Hepatocyte (in vitro differentiated cells): Measurements from ENCODE around the gene RPL14. TPM values are rescaled to one million over a fixed set of nuclear protein-coding genes. Genes with fewer than 3 reads are reported as not detected.

ENCODE experiments used
- DNase-seq: peaks from one replicate; pipeline ENCODE4 v3.0.0-alpha.2; 2016; ENCODE audit warnings: low spot score
- H2AFZ ChIP-seq: fragments of 200-600 bp; sonication (generic); 2 replicates; pipeline ENCODE4 v1.6.0; 2016; ENCODE audit warnings: antibody characterized with exemption, mild to moderate bottlenecking
- H3K27ac ChIP-seq: fragments of 200-600 bp; sonication (generic); 2 replicates; pipeline ENCODE4 v1.5.1; 2016; ENCODE audit warnings: mild to moderate bottlenecking
- H3K27me3 ChIP-seq: fragments of 200-600 bp; sonication (generic); 2 replicates; pipeline ENCODE4 v1.6.1; 2016
- H3K36me3 ChIP-seq: fragments of 200-600 bp; sonication (generic); replicated peaks from 2 replicates; pipeline ENCODE4 v1.5.1; 2016; ENCODE audit warnings: low read depth; ENCODE audit not compliant: insufficient read depth
- H3K4me1 ChIP-seq: fragments of 200-600 bp; sonication (generic); 2 replicates; pipeline ENCODE4 v1.5.1; 2016; ENCODE audit warnings: mild to moderate bottlenecking, moderate library complexity; ENCODE audit not compliant: insufficient read depth
- H3K4me2 ChIP-seq: fragments of 200-600 bp; sonication (generic); 2 replicates; pipeline ENCODE4 v1.6.0; 2016
- H3K4me3 ChIP-seq: fragments of 200-600 bp; sonication (generic); 2 replicates; pipeline ENCODE4 v1.5.1; 2016; ENCODE audit warnings: mild to moderate bottlenecking
- H3K79me2 ChIP-seq: fragments of 200-600 bp; sonication (generic); 2 replicates; pipeline ENCODE4 v1.6.0; 2017; ENCODE audit warnings: mild to moderate bottlenecking
- H3K9me2 ChIP-seq: fragments of 200-600 bp; sonication (generic); replicated peaks from 2 replicates; pipeline ENCODE4 v1.6.0; 2017; ENCODE audit warnings: mild to moderate bottlenecking; ENCODE audit not compliant: insufficient read depth
- H3K9me3 ChIP-seq: fragments of 200-600 bp; sonication (generic); 2 replicates; pipeline ENCODE4 v1.5.1; 2016; ENCODE audit warnings: low read depth, mild to moderate bottlenecking
- H4K20me1 ChIP-seq: fragments of 200-600 bp; sonication (generic); 2 replicates; pipeline ENCODE4 v1.6.0; 2016; ENCODE audit warnings: mild to moderate bottlenecking; ENCODE audit not compliant: insufficient read depth, poor library complexity, severe bottlenecking
- CTCF ChIP-seq: fragments of 200-600 bp; sonication (generic); IDR thresholded peaks from 2 replicates; pipeline ENCODE4 v1.5.1; 2016; ENCODE audit warnings: antibody characterized with exemption, mild to moderate bottlenecking; ENCODE audit not compliant: poor library complexity
- EZH2 ChIP-seq: fragments of 200-600 bp; sonication (generic); IDR thresholded peaks from 2 replicates; pipeline ENCODE4 v1.6.1; 2016; ENCODE audit warnings: antibody characterized with exemption, mild to moderate bottlenecking, borderline replicate concordance
- EZH2phosphoT487 ChIP-seq: fragments of 200-600 bp; sonication (generic); IDR thresholded peaks from one replicate; pipeline ENCODE4 v1.6.1; 2018; ENCODE audit warnings: antibody characterized with exemption, mild to moderate bottlenecking, low read depth, moderate library complexity; ENCODE audit not compliant: unreplicated experiment, severe bottlenecking
- WGBS: methylation state at CpG from one replicate; pipeline ENCODE4 v1.1.6; 2016; ENCODE audit warnings: low lambda C conversion rate; ENCODE audit errors: missing lambda C conversion rate; 5-methylcytosine and 5-hydroxymethylcytosine counted together
- polyA plus RNA-seq: library from polyadenylated mRNA; unstranded; fragments of >200 nt; fragmentation: Nextera tagmentation; extraction: Ambion mirVana; gene quantifications from 2 replicates; pipeline ENCODE4 v1.2.1, GENCODE V29; 2016
- total RNA-seq: library from RNA; depleted of rRNA; stranded (reverse); fragments of >200 nt; gene quantifications from 2 replicates; pipeline ENCODE4 v1.2.3, GENCODE V29; 2014

RPL14 gene
- total and polyA plus RNA-seq, 2 experiments from 2014 or later = 395 to 492 TPM

- Histone ChIP-seq H3K4me2 (peak overlapping the region; percentile 76), H3K36me3 (no peaks in the 10 kb centered on the region), H3K27me3 (no peaks in the 10 kb centered on the region), H3K79me2 (peaks cover 12% of the 10 kb centered on the region), H3K27ac (peak overlapping the region; percentile 92), H3K9me2 (no peaks in the 10 kb centered on the region), H2AFZ (peak overlapping the region; percentile 62), H3K4me1 (peaks cover 16% of the 10 kb centered on the region), H3K4me3 (peak overlapping the region; percentile 17), H3K9me3 (no peaks in the 10 kb centered on the region), H4K20me1 (peaks cover 4% of the 10 kb centered on the region)
- DNase-seq = peak; percentile 100
- WGBS = under 1% methylated on average over 41 of the region's 41 CpGs
- no peak for TF ChIP-seq EZH2
- no peak for TF ChIP-seq EZH2phosphoT487
- no peak for TF ChIP-seq CTCF
Observed at GRCh38 chr3:40452876-40453730, 4.0 kb upstream of the RPL14 start.

DNA sequence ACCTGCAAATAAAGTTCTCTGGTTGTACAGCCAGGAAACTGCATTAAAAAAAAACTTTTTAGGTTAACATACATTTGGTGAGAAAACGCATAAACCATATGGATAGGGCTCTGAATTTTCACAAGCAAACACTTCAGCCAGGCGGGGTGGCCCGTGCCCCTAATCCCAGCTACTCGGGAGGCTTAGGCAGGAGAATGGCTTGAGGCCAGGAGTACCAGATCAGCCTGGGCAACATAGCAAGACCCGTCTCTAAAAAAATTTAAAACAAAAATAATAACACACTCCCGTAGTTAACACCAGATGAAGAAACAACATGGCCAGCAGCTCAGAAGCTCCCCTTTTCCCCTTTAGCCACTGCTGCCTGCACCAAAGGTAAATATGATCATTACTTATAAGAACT is 3.2 kb upstream of the RPL14 start:
- Histone ChIP-seq H3K9me2 (no peaks in the 10 kb centered on the region), H3K79me2 (peaks cover 20% of the 10 kb centered on the region), H4K20me1 (peaks cover 12% of the 10 kb centered on the region), H3K4me2 (peak overlapping the region; percentile 74), H3K9me3 (no peaks in the 10 kb centered on the region), H2AFZ (peak overlapping the region; percentile 46), H3K4me3 (peak overlapping the region; percentile 15), H3K36me3 (no peaks in the 10 kb centered on the region), H3K27me3 (no peaks in the 10 kb centered on the region), H3K27ac (peak overlapping the region; percentile 69), H3K4me1 (peaks cover 25% of the 10 kb centered on the region)
- TF ChIP-seq EZH2phosphoT487 = no peak
- TF ChIP-seq CTCF = no peak
- no peak for TF ChIP-seq EZH2
- 40% methylated on average over 6 of the region's 6 CpGs for WGBS
- no peak for DNase-seq

DNA sequence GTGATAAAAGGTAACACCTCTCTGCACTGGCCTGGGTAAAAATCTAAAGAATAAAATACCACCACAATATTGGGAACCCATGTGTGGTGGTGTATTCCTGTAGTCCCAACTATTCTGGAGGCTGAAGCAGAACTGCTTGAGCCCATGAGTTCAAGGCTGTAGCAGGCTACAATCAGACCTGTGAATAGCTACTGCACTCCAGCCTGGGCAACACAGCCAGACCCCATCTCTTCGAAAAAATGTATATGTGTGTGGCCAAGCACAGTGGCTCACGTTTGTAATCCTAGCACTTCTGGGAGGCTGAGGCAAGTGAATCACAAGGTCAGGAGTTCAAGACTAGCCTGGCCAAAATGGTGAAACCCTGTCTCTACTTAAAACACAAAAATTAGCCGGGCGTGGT is 1.8 kb upstream of the RPL14 start:
- Histone ChIP-seq H3K9me3 (no peaks in the 10 kb centered on the region), H3K4me1 (peaks cover 27% of the 10 kb centered on the region), H3K9me2 (no peaks in the 10 kb centered on the region), H2AFZ (no peak overlapping the region), H3K4me2 (no peak overlapping the region), H3K27ac (no peak overlapping the region), H3K4me3 (no peak overlapping the region), H3K27me3 (no peaks in the 10 kb centered on the region), H3K79me2 (peaks cover 31% of the 10 kb centered on the region), H3K36me3 (no peaks in the 10 kb centered on the region), H4K20me1 (peaks cover 21% of the 10 kb centered on the region)
- 89% methylated on average over 4 of the region's 4 CpGs for WGBS
- no peak for TF ChIP-seq EZH2phosphoT487
- TF ChIP-seq CTCF = no peak
- TF ChIP-seq EZH2 = no peak
- no peak for DNase-seq
